HS-5 (cell line): ENCODE results near the gene TCF23.
"Not testable (repeated sequence)": the region's sequence is repeated elsewhere in the genome, so short reads cannot be mapped to it uniquely, and the experiment has no call there.

Source experiments
- DNase-seq: peaks from one replicate; pipeline ENCODE4 v3.0.0-alpha.2; 2012; ENCODE audit warnings: low read depth

Gene TCF23

DNA sequence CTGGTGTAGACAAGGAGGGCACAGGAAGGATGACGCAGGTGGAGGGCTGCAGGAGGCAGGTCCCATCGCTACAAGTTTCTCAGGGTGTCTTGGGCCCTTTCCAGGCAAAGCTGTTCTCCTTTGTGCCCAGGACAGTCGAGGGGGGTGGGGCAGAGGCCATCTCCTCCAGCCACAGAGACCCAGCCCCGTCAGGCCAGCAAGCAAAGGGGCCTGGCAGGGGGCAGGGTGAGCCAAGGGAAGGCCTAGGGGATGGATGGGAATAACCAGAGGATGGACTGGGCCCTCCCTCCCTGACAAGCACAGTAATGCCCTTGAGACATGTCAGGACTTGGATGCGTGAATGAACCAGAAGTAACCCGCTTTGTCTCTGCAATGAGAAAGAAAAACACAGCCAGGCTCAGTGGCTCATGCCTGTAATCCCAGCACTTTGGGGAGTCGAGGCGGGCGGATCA is 6.3 kb downstream of the TCF23 start:
- DNase-seq: no peak

DNA sequence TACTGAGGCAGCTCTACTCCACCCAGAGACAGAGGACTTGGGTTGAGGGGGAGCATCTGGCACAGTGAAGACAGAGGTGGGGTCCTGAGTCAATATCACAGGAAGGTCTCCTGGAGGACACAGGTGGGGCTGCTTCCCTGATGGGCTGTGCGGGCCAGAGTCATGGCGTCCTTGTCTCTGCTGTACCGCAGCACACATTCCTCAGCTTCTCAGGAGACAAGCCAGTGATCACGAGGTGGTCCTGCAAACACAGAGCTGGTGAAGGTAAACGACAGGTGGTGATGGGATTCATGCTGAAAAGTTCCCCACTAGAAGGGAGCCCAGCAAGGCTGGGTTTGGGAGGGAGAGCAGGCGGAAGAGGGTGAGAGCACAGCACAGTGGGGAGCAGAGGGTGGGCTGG is 9.7 kb downstream of the TCF23 start:
- no peak for DNase-seq

DNA sequence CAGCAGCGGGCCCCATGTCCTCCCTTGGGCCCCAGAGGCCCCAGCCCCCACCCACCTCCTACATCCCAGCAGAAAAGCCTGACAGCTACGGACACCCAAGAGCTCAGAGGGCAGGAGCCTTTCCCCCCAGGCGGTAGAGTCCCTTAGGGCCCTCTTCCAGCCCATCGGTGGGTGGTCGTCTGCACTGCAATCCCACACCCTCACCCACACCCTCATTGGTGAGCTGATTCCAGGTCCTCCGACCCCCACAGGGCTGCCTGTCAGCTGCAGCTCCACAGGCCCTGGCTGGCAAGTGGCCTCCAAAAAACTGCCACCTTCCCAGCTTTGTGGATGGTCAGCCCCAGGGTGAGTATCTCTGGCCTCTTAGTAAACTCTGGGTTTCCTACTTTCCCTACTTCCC is 10.5 kb downstream of the TCF23 start:
- DNase-seq: no peak

DNA sequence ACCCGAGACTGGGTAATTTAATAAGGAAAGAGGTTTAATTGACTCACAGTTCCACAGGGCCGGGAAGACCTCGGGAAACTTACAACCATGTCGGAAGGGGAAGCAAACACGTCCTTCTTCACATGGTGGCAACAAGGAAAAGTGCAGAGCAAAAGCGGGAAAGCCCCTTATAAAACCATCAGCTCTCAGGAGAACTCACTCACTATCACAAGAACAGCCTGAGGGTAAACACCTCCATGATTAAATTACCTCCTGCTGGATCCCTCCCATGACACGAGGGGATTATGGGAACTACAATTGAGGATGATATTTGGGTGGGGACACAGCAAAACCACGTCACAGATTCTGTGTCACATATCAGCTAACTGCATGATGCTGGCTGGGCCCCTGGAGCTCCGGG is 11.4 kb downstream of the TCF23 start:
- DNase-seq: no peak

DNA sequence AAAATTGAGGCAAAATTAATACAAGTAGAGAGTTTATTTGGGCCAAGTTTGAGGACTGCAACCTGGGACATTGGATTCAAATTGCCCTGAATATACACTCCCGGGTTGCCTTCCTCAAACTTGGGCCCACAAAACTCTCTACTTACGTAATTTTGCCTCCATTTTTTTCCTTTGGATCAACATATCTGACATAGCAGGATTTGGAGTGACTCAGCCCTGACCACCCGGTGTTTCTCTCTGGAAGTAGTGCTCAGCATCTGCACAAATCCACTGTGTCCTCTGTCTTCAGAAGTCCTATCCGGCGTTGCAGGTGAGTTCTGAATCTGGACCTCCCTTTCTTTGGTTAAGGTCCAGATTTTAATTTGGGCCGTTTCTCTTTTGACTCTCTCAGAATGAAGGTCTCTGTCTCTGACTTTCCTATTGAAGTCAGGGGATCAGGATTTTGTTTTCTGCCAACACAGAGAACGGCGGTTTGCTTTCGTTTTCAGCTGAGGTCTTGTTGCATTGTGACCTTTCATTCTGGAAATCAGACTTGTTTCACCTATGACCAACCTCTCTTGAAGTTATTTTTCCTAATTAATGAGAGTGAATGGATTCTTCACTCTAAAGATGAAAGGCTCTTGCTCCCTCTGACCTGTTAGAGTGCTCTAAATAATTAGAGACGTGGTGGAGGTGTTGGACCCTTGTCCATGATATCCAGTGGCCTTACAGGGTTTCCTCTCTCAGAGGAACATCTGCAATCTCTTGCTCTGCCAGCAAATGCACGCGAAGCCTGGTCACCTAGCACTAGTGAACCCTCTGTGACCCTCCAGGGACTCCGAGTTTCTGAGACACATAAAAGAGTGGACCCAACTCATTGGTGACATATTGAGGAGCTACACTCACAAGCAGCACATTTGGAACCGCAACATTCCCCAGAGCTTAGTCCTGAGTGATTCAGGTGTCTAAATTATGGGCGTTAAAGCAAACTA is 13.6 kb downstream of the TCF23 start:
- DNase-seq: peak; percentile 18

DNA sequence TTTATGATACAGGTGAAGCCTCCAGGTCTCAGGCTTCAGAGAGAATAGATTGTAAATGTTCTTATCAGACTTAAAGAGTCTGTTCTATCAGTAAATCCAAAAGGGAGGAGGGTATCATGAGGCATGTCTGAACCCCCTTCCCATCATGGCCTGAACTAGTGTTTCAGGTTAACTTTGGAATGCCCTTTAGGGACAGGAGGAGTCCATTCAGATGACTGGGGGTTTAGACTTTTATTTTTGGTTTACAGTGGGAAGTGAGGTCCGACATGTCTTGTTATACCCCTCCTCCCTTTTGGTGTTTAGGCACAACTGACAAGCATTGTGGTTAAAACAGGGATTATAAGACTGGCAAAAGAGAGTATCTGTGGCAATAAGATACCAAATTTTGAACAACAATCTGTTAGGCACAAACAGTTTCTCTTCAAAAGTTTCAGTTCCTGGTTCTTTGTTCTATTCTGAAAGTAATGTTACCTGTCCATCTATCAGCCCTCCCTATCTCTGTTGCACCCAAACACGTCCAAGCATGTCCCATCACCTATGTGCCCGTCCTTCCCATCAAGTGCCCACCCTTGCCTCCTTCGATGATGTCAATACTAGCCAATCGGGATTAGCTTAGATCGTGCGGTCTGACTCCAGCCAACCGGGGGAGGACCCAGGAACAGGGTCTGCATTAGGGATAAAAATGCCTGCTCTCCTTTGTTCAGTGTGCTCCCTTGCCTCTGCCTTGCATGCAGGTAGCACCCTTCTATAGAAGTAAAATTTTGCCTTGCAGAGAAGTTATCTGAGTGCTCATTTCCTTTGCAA is 16.4 kb downstream of the TCF23 start:
- no peak for DNase-seq

DNA sequence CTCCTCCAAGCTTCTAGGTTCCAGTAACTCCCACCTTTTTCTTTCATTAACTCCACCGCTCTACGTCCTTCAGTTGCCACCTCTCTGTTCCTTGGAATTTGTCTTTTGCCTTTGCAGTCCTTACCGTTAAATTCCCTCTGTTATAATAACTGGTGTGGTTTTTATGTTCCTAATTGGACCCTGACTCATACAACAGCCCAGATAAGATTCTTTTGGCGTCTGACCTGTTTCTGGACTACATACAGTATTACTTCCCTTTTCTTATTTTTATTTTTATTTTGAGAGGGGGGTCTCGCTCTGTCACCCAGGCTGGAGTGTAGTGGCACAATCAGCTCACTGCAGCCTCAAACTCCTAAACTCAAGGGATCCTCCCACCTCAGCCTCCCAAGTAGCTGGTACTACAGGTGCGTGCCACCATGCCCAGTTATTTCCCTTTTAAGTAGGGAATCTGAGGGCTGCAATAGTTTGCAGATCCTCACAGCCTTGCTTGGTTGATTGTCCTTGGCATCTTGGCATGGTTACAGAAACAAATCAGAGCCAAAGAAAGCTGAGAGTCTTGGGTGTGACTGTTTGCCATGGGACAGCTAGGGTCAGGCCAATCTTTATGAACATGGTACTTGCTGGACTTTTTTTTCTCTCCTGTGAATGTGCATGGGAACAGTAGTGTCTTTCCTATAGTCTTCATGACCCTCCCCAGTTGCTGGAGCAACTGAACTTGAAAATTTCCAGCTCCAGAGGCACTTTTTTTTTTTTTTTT is 22.0 kb downstream of the TCF23 start:
- no peak for DNase-seq

DNA sequence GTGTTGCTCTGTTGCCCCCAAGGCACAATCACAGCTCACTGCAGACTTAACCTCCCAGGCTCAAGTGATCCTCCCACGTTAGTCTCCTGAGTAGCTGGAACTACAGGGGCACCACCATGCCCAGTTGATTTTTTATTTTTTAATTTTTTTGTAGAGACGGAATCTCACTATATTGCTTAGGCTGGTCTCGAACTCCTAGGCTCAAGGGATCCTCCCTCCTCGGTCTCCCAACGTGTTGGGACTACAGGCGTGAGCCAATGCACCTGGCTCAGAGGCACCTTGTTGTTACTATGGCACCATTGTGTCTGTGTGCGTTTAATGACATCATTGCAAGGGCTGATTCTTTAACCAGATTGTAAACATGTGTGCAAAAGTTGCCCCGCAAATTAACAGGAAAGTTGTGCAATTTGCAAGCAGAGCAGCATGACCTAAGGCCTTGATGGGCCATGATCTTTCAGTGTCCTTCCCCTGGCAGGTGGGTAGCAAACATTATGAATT is 22.6 kb downstream of the TCF23 start:
- DNase-seq: no peak

DNA sequence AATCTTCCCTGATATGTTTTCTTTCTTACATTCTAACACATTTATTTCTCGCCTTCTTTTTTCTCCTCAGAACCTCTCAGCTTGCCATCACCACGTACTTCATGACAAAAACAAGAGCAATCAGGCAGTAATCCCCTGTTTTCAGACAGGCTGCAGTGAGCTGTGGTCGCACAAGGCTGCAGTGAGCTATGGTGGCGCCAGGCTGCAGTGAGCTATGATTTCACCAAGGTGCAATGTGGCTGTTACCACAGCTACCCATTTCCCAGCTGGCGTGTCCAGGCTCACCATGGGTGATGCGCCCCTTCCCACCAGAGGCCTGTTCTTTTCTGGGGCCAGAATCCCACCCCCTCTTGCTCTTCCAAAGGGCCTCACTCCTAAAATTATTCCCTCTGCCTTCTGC is 25.8 kb downstream of the TCF23 start:
- no peak for DNase-seq

DNA sequence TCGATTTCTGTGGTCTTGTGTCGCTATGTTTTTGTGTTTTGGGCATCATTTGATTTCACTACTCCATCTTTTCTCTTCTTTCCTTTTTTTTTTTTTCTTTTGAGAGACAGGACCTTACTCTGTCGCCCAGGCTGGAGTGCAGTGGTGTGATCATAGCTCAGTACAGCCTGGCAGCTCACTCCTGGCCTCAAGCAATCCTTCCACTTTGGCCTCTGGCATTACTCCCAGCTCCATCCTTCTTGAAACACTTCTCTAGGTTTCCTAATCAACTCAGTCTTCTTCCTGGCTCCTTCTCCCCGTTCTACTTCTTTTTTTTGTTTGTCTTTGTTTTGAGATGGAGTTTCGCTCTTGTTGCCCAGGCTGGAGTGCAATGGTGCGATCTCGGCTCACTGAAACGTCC is 26.5 kb downstream of the TCF23 start:
- no peak for DNase-seq

DNA sequence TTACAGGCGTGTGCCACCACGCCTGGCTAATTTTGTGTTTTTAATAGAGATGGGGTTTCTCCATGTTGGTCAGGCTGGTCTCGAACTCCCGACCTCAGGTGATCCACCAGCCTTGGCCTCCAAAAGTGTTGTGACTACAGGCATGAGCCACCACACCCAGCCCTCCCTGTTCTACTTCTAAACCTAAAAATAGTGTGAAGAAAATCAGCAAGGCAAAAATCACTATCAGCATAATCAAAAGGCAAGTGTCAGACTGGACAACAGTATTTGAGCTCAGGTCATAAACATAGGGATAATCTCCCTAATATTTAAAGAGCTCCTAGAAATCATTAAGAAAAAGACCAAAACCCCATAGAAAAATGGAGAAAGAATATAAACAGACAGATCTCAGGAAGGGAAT is 27.0 kb downstream of the TCF23 start:
- DNase-seq: not testable (repeated sequence)

DNA sequence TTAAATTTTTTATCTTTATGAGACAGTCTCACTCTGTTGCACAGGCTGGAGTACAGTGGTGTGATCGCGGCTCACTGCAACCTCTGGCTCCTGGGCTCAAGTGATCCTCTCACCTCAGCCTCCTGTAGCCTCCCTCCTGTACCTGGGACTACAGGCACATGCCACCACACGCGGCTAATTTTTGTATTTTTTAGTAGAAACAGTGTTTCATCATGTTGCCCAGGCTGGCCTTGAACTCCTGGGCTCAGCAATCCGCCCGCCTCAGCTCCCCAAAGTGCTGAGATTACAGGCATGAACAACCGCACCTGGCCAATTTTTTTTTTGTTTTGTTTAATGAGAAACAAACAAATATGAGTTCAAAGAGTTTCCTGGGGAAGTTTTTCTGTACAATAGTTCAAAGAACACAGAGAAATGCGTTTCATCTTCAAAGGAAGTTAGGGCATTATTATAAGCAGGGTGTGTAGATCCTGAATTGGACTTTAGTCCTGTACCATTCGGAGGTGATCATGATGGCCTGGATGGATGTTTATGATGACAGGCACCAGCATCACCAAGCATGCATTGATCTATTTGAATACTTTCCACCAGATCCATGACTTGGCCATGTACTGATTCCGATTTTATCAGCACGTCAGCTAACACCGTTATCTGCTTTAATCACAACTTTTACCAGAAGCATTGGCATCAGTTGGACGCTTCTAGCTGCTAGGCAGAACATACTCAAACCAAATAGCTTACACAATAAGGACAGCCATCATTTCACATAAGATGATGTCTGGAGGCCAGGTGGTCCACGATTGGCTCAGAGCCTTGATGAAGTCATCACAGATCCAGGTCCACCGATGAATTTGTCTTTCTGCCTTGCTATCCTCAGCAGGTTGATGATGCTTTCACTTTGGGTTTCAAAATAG is 28.9 kb downstream of the TCF23 start:
- DNase-seq: no peak

DNA sequence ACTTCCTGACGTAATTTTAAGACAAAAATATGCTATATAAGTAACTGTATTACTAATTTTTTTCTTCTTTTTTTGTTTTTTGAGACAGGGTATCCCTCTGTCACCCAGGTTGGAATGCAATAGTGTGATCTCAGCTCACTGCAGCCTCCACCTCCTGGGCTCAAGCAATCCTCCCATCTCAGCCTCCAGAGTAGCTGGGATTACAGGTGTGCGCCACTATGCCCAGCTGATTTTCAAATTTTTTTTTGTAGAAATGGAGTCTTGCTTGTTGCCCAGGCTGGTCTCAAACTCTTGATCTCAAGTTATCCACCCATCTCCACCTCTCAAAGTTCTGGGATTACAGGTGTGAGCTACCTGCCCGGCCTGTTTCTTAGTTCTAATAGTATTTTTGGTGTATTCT is 29.7 kb downstream of the TCF23 start:
- DNase-seq: no peak

DNA sequence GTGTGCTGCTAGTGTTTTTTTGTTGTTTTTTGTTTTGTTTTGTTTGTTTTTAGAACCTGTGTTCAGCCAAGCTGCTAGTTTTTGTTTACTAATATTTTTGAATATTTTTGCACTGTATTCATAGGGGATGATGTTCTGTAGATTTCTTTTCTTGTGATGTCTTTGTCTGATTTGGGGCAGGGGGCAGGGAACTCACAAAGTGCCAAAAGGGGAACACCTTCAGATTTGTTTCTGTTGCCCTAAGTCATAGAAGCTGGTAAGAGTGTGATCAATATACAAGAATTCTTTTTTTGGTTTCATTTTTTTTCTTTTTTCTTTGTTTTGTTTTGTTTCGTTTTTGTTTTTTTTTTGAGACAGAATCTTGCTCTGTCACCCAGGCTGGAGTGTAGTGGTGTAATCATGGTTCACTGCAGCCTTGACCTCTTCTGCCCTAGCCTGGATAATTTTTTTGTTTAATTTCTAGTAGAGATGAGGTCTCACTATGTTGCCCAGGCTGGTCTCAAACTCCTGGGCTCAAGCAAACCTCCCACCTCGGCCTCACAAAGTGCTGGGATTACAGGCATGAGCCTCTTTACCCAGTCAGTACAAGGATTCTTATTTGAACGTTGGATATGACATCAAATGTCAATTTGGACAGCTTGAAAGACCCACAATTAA is 30.7 kb downstream of the TCF23 start:
- no peak for DNase-seq

DNA sequence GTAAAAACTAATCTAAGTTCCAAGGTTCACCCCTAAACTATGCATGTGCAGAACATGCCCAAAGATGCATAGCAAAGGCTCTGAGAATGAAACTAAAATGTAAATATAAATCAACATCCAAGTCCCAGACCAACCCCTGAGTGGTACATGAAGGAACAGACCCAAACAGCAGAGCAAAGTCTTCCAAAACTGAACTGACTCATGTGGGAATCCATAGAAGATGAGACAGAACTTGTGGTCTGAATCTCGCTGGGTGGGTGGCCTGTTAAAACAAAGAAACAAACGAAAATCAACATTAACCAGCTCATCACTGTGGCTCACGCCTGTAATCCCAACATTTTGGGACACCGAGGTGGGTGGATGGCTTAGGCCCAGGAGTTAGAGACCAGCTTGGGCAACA is 33.5 kb downstream of the TCF23 start:
- DNase-seq: no peak

DNA sequence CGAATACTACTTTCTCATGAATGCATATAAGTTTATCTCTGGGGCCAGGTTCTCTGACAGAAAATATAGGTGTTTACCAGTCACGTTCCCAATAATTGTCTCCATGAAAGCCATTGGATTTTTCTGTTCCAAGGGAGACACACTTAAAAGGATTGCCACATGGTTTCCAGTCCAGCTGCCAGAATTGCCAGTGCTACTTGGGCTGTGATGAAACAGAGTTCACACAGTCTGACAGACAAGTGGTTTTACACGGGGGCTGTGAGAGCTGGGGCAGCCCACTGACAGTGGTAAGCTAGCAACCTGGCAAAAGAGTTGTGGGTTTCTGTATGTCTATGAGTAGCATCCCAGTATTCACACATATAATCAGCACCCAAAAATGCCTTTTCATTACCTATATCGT is 35.3 kb downstream of the TCF23 start:
- no peak for DNase-seq

DNA sequence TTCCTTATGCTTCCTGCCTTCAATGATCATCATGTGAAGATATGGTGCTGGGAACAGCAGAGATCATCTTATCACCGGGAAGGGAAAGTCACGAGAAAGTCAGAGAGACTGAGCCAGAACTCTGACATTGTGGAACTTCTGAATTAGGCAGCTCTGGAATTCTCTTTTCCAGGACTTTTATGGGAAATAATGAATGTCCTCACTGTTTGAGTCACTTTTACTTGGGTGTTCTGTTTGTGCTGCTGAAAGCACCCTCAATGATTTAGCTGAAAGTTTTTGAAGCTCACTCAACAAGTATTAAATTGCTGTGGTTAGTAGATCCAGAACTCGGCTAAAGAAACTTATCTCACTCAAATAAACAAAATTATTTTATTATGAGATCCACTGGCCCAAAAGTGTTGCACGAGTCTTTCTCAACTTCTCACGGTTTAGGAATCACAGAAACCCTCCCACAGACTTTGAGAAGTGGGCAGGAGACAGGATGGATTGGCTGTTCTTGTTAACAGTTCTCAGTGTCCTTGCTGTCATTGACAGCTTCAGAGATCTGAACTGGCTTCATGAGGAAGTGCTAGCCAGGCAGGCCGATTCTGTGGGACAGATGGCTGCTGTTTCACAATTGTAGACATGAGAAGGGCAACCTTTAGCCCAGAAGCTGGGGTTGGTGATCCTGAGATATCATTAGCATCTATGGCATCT is 36.7 kb downstream of the TCF23 start:
- DNase-seq: no peak

DNA sequence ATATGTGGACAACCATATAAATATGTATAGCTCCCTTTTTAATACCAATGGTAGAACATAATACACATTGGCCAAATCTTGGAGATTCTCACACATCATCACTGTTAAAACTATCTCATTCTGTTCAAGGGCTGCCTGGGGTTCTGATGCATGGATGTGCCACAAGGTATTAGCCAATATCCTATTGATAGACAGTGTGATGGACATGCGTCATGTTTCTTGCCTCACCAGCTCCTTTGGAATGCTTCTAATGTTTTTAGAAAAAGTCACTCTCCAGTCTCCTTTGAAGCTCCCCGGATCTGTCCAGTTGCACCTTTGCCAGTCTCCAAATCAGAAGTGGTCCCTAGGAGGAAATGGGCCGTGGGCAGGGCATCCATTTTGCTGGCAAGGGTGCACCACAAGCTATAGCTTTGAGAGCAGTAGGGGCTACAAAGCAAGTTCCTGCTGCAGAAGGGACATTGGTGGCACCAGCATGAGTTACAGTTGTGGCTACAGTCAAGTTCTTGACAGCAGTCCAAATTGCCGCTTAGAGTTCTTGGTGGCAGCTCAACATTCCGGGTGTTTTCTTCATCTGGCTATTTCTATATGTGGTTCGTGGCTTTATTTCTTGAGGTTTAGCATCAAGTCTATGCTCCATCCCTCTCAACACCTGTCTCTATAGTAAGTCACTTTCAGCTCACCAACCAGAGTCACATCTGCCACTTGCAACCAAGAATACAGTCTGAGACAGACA is 38.0 kb downstream of the TCF23 start:
- DNase-seq: no peak

DNA sequence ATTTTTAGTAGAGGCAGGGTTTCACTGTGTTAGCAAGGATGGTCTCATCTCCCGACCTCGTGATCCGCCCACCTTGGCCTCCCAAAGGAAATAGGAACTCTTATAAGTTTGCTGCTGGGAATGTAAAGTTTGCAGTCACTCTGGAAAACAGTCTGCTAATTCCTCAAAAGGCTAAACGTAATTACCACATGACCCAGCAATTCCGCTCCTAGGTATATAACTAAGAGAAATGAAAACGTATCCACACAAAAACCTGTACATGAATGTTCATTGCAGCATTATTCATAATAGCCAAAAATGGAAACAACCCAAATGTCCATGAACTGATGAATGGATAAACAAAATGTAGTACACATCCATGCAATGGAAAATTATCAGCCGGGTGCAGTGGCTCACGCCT is 41.2 kb downstream of the TCF23 start:
- no peak for DNase-seq
